ENCODE results near the gene DOCK3.
"Not testable (repeated sequence)": the region's sequence is repeated elsewhere in the genome, so short reads cannot be mapped to it uniquely, and the experiment has no call there.

The DOCK3 gene

GRCh38 chr3:51075221-51075775 is 400.6 kb downstream of the DOCK3 start:
- H3K27ac ChIP-seq: no peak overlapping the region
- no peak for DNase-seq
- no peaks in the 10 kb centered on the region for H3K36me3 ChIP-seq
- H3K4me3 ChIP-seq (ENCODE audit: low read depth, low read length): no peak overlapping the region
- TF ChIP-seq CTCF (IDR thresholded peaks at IDR 0.05; ENCODE audit: low read depth, low read length): no peak
- no peaks in the 10 kb centered on the region for H3K27me3 ChIP-seq (ENCODE audit: insufficient read depth, low read depth, severe bottlenecking)
- no peaks in the 10 kb centered on the region for H3K9me3 ChIP-seq (ENCODE audit: severe bottlenecking)

GRCh38 chr3:51082363-51082762 is 407.6 kb downstream of the DOCK3 start:
- Histone ChIP-seq H3K4me3 (ENCODE audit: low read depth, low read length) (no peak overlapping the region), H3K36me3 (no peaks in the 10 kb centered on the region; the same call in 1 of the 2 replicates), H3K9me3 (ENCODE audit: severe bottlenecking) (peaks cover 18% of the 10 kb centered on the region), H3K27me3 (ENCODE audit: insufficient read depth, low read depth, severe bottlenecking) (no peaks in the 10 kb centered on the region), H3K27ac (no peak overlapping the region)
- no peak for DNase-seq
- TF ChIP-seq CTCF (IDR thresholded peaks at IDR 0.05; ENCODE audit: low read depth, low read length): 0 out of 2 replicates have a peak, but pooled peaks have one; percentile 1

GRCh38 chr3:51083490-51083889 is 408.8 kb downstream of the DOCK3 start:
- Histone ChIP-seq H3K4me3 (ENCODE audit: low read depth, low read length) (no peak overlapping the region), H3K9me3 (ENCODE audit: severe bottlenecking) (peaks cover 18% of the 10 kb centered on the region), H3K36me3 (no peaks in the 10 kb centered on the region; the same call in 1 of the 2 replicates), H3K27me3 (ENCODE audit: insufficient read depth, low read depth, severe bottlenecking) (no peaks in the 10 kb centered on the region), H3K27ac (no peak overlapping the region)
- TF ChIP-seq CTCF (IDR thresholded peaks at IDR 0.05; ENCODE audit: low read depth, low read length): no peak
- DNase-seq: no peak

- H3K27me3 ChIP-seq (ENCODE audit: insufficient read depth, low read depth, severe bottlenecking); H3K4me3 ChIP-seq (ENCODE audit: low read depth, low read length); H3K36me3 ChIP-seq; H3K27ac ChIP-seq; H3K9me3 ChIP-seq (ENCODE audit: severe bottlenecking): not testable (repeated sequence)
- peak; percentile 57 for DNase-seq
Observed at GRCh38 chr3:51092141-51092540, 417.4 kb downstream of the DOCK3 start.

GRCh38 chr3:51094838-51095237 is 420.1 kb downstream of the DOCK3 start:
- not testable (repeated sequence) for H3K27me3 ChIP-seq (ENCODE audit: insufficient read depth, low read depth, severe bottlenecking); H3K36me3 ChIP-seq; H3K4me3 ChIP-seq (ENCODE audit: low read depth, low read length); DNase-seq; H3K27ac ChIP-seq; H3K9me3 ChIP-seq (ENCODE audit: severe bottlenecking)

GRCh38 chr3:51099794-51100535 is 425.2 kb downstream of the DOCK3 start:
- peak; percentile 76 for DNase-seq
- Histone ChIP-seq H3K4me3 (ENCODE audit: low read depth, low read length) (no peak overlapping the region), H3K27me3 (ENCODE audit: insufficient read depth, low read depth, severe bottlenecking) (no peaks in the 10 kb centered on the region), H3K36me3 (no peaks in the 10 kb centered on the region), H3K27ac (peak overlapping the region; percentile 25; the same call in 1 of the 2 replicates), H3K9me3 (ENCODE audit: severe bottlenecking) (no peaks in the 10 kb centered on the region)
- peak; percentile 71 for TF ChIP-seq CTCF (IDR thresholded peaks at IDR 0.05; ENCODE audit: low read depth, low read length)

- Histone ChIP-seq H3K27me3 (ENCODE audit: insufficient read depth, low read depth, severe bottlenecking) (no peaks in the 10 kb centered on the region), H3K9me3 (ENCODE audit: severe bottlenecking) (no peaks in the 10 kb centered on the region), H3K4me3 (ENCODE audit: low read depth, low read length) (no peak overlapping the region), H3K36me3 (no peaks in the 10 kb centered on the region), H3K27ac (no peak overlapping the region)
- TF ChIP-seq CTCF (IDR thresholded peaks at IDR 0.05; ENCODE audit: low read depth, low read length): no peak
- no peak for DNase-seq
Observed at GRCh38 chr3:51100536-51100851, 425.8 kb downstream of the DOCK3 start.
